Activated CD8-positive, alpha-beta memory T cell treated with anti-CD3 and anti-CD28 coated beads for 36 hours (primary cell): ENCODE results near the gene HNRNPM. TPM values are rescaled to one million over a fixed set of nuclear protein-coding genes. Genes with fewer than 3 reads are reported as not detected.

Experiments
- CTCF ChIA-PET: fragments of 350-600 bp; sonication (Branson Sonifier 250); formaldehyde crosslinking; loops from one replicate; lab custom pipeline; 2021; ENCODE audit warnings: antibody characterized with exemption; lab: Charles Lee
- POLR2A ChIA-PET: fragments of 350-600 bp; sonication (Branson Sonifier 250); formaldehyde crosslinking; loops from one replicate; lab custom pipeline; 2021; ENCODE audit warnings: antibody characterized with exemption; lab: Charles Lee
- total RNA-seq, 2 experiments: library from RNA; stranded (reverse); gene quantifications; one replicate each; pipeline ENCODE4 v1.2.3, GENCODE V29; 2021

HNRNPM gene
- total RNA-seq, 2 experiments from 2014 or later: 330 to 334 TPM

DNA sequence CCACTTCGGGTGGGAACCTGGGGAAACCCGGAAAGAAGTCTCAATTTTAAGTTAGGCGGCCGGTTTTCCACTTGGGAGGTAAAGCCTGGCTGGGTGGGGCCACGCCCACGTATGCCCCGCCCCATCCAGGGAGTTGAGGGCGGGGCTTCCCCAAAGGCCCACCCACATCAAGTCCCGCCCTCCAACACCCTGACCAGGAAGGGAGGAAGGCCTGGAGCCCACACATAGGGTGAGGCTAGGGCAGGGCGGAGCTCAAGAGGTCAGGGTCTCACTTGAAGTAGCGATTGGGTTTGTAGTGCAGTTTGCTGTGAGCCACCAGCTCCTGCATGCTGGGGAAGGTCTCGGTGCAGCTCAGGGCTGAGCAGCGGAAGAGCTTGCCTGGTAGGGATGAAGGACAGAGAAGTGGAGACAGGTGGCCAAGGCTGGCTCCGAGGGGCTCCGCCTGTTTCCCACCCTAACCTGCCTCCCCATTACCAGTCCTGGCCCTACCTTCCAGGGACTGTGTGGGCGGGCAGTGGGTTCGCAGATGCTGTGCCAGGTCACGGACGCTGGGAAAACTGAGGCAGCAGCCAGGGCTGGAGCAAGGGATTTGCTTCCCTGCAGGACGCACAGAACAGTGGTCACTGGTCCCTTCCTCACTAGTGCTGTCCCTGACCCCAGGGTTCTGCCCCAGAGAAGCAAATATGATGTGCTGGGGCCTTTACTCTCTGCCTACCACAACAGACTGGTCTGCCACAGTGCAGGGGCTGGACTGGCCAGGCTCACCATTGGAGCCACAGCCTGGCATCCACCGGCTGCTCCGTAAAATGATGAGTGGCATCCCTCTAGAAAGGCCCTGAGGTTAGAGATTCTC, 67.6 kb downstream of the HNRNPM start:
- ChIA-PET POLR2A (interaction anchor here (1.0 to 2.9 kb wide), 2 partner anchors 25 to 33 kb away, joined by 5 to 11 read pairs; no protein-coding TSS in a partner anchor), CTCF (interaction anchor here (0.7 to 3.2 kb wide), 2 partner anchors 33 to 67 kb away, joined by 3 to 22 read pairs; no protein-coding TSS in a partner anchor)

GRCh38 chr19:8513036-8513686, 68.4 kb downstream of the HNRNPM start:
- ChIA-PET CTCF (interaction anchor here (0.7 to 3.2 kb wide), 12 partner anchors 26 to 103 kb away, joined by 3 to 22 read pairs (median 3); partner anchors contain the start of genes HNRNPM and MARCHF2), POLR2A (interaction anchor here (0.7 to 2.9 kb wide), 7 partner anchors 26 to 570 kb away, joined by 3 to 31 read pairs (median 6); partner anchors contain the start of genes HNRNPM, MARCHF2, MYO1F and RAB11B)

- CTCF ChIA-PET: interaction anchor here (0.7 to 3.2 kb wide), 12 partner anchors 27 to 103 kb away, joined by 3 to 22 read pairs (median 3); partner anchors contain the start of genes HNRNPM and MARCHF2
- POLR2A ChIA-PET: interaction anchor here (0.6 to 2.9 kb wide), 11 partner anchors 11 to 571 kb away, joined by 3 to 31 read pairs (median 5); partner anchors contain the start of genes HNRNPM, MARCHF2, MYO1F and RAB11B
Measured at GRCh38 chr19:8513687-8514504, 69.1 kb downstream of the HNRNPM start, which contains the start of gene ZNF414. Gene ZNF414 (minus strand): TSS chr19:8514167. CDS start chr19:8514046, 121 bp downstream.

- CTCF ChIA-PET: interaction anchor here (1.3 to 3.2 kb wide), 7 partner anchors 9 to 104 kb away, joined by 3 to 22 read pairs (median 4); partner anchors contain the start of gene MARCHF2
- POLR2A ChIA-PET: interaction anchor here (0.9 to 2.9 kb wide), 7 partner anchors 10 to 124 kb away, joined by 3 to 31 read pairs (median 5); partner anchors contain the start of genes MARCHF2, MYO1F and RAB11B
Measured at GRCh38 chr19:8514505-8515009, 69.8 kb downstream of the HNRNPM start.

- CTCF ChIA-PET: interaction anchor here (1.1 to 2.0 kb wide), 3 partner anchors 10 to 120 kb away, joined by 3 to 6 read pairs (median 3); partner anchors contain the start of gene MYO1F
- POLR2A ChIA-PET: interaction anchor here (2.9 kb wide), 2 partner anchors 28 to 62 kb away, joined by 11 to 31 read pairs; partner anchors contain the start of gene MYO1F
Measured at GRCh38 chr19:8515317-8515716, 70.5 kb downstream of the HNRNPM start.

DNA sequence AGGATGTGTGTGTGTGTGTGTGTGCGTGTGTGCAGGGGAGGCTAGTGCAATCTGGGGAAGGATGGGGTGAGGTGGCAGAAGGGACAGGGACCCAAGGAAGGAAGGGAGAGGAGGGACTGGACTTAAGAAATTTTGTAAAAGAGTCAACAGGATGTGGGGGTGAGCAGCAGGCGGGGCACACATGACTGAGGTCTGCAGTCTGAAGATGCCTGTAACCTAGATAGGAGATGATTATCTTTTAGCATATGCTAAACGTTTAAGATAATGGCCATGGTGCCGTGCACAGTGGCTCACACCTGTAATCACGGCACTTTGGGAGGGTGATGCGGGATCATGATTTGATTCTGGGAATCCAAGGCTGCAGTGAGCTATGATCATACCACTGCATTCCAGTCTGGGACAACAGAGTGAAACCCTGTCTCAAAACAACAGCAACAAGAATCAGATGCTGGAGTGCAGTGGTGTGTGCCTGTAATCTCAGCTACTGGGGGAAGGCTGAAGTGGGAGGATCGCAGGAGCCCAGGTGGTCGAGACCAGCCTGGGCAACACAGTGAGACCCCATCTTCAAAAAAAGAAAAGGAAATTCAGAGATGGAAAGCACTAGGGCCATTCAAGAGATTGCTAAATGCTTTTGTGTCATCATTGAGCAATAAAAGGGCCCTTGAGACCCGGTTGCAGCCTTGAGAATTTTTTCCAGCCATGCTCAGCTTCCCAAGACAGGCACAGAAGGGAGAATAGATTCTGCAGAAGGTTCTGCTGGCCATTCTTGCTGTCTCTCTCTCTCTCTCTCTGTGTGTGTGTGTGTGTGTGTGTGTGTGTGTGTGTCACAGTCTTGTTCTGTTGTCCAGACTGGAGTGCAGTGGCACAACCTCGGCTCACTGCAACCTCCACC, 73.0 kb downstream of the HNRNPM start:
- ChIA-PET POLR2A (interaction anchor here (0.7 kb wide), 2 partner anchors 160 to 1761 kb away, joined by 4 to 5 read pairs; no protein-coding TSS in a partner anchor), CTCF (interaction anchor here (3.9 kb wide), 1 partner anchor 62 kb away, joined by 20 read pairs; no protein-coding TSS in a partner anchor)

GRCh38 chr19:8518536-8518935, 73.8 kb downstream of the HNRNPM start:
- POLR2A ChIA-PET: interaction anchor here (0.6 to 0.7 kb wide), 2 partner anchors 14 to 161 kb away, joined by 3 to 5 read pairs; no protein-coding TSS in a partner anchor
- CTCF ChIA-PET: interaction anchor here (1.2 to 3.9 kb wide), 2 partner anchors 62 to 68 kb away, joined by 4 to 20 read pairs; no protein-coding TSS in a partner anchor

- ChIA-PET CTCF (interaction anchor here (1.2 to 3.9 kb wide), 3 partner anchors 58 to 67 kb away, joined by 4 to 20 read pairs (median 5); partner anchors contain the start of gene MYO1F), POLR2A (interaction anchor here (0.6 kb wide), 1 partner anchor 15 kb away, joined by 3 read pairs; no protein-coding TSS in a partner anchor)
Measured at GRCh38 chr19:8519388-8519787, 74.6 kb downstream of the HNRNPM start.

- CTCF ChIA-PET: no interaction called here
- POLR2A ChIA-PET: interaction anchor here (0.7 to 1.1 kb wide), 2 partner anchors 11 to 17 kb away, joined by 3 to 4 read pairs; partner anchors contain the start of gene ZNF414
Measured at GRCh38 chr19:8525401-8525684, 80.6 kb downstream of the HNRNPM start.

DNA sequence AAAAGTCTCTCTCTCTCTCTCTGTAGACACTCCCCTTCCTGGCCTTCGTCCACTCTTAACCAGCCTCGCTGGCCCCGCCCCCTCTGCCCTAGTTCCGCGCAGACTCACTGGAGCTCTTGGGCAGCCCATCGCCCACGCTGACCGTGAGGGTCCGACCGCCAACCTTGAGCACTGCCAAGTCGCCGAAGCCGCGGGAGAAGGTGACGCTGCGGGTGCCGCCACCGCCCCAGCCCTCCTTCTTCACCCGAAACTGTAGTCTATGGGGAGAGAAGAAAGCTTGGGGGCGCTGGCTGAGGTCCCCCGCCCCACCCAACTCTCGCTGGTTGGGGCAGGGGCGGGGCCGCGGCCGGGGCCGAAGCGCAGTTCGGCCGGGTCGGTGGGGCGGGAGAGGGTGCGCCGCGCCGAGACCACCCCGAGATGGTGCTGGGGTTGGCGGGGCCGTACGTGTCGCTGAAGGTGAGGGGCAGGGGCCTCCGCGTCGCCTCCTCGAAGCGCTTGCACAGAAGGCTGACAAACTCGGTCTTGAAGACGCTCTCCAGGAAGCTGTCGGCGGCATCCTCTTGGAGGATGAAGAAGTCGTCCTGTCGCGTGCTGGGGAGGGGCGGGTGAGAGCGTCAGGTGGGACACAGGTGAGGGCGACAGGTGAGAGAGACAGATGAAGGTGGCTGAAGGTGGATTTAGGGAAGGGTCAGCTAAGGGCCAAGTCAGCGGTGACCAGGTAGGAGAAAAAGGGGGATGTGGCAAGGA, 81.7 kb downstream of the HNRNPM start:
- POLR2A ChIA-PET: no interaction called here

DNA sequence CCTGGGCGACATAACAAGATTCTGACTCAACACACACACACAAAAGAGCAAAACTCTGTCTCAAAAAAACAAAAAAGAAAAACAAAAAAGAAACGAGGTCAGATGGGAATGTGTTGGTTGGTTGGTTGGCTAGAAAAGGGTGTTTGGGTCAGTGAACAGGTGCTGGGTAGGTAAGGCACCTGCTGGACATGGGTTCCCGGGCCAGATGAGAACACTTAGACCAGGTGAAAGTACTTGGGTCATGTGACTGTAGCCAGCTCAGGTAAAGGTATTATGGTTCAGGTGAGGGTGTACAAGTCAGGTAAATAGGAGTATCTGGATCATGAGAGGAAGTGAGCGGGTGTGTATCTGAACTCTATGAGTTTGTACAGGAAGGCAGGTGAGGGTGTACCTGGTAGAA, 83.7 kb downstream of the HNRNPM start:
- POLR2A ChIA-PET: no interaction called here
- CTCF ChIA-PET: no interaction called here

More for the DNA sequence above, 81.7 kb downstream of the HNRNPM start:
- CTCF ChIA-PET: interaction anchor here (1.2 kb wide), 1 partner anchor 51 kb away, joined by 3 read pairs; the partner anchor contains the start of gene MYO1F

GRCh38 chr19:8529369-8530006, 84.7 kb downstream of the HNRNPM start:
- ChIA-PET CTCF (no interaction called here), POLR2A (no interaction called here)

- POLR2A ChIA-PET: no interaction called here
- CTCF ChIA-PET: no interaction called here
Measured at GRCh38 chr19:8530061-8530679, 85.4 kb downstream of the HNRNPM start.

- ChIA-PET CTCF (interaction anchor here (0.8 kb wide), 1 partner anchor 9 kb away, joined by 4 read pairs; no protein-coding TSS in a partner anchor), POLR2A (no interaction called here)
Measured at GRCh38 chr19:8531470-8531869, 86.7 kb downstream of the HNRNPM start.

- ChIA-PET CTCF (no interaction called here), POLR2A (interaction anchor here (0.6 kb wide), 1 partner anchor 8 kb away, joined by 4 read pairs; no protein-coding TSS in a partner anchor)
Measured at GRCh38 chr19:8532225-8532624, 87.5 kb downstream of the HNRNPM start.
